NCI-H2107 treated with DMSO at 0.1 percent for 48 hours (cell line): ENCODE measurements around the gene TMPRSS7.

ENCODE experiments used
- DNase-seq: peaks from one replicate; lab custom pipeline; 2025; ENCODE audit not compliant: unreplicated experiment; lab: John Stamatoyannopoulos, UW

Gene TMPRSS7

GRCh38 chr3:112093180-112093522 is 58.6 kb downstream of the TMPRSS7 start:
- DNase-seq = no peak

- no peak for DNase-seq
These were observed 61.2 kb downstream of the TMPRSS7 start for GRCh38 chr3:112095731-112096130.

GRCh38 chr3:112096176-112096575 is 61.6 kb downstream of the TMPRSS7 start:
- no peak for DNase-seq

- DNase-seq = peak; percentile 95
These were observed 62.8 kb downstream of the TMPRSS7 start for GRCh38 chr3:112097378-112097777.

GRCh38 chr3:112101916-112102315 is 67.4 kb downstream of the TMPRSS7 start:
- DNase-seq = no peak

GRCh38 chr3:112104774-112105173 is 70.2 kb downstream of the TMPRSS7 start:
- DNase-seq = no peak

GRCh38 chr3:112109322-112109721 is 74.8 kb downstream of the TMPRSS7 start:
- peak; percentile 90 for DNase-seq

GRCh38 chr3:112111785-112112402 is 77.4 kb downstream of the TMPRSS7 start:
- DNase-seq = peak; percentile 85

- DNase-seq = no peak
These were observed 80.1 kb downstream of the TMPRSS7 start for GRCh38 chr3:112114576-112115160.

GRCh38 chr3:112115161-112115739 is 80.7 kb downstream of the TMPRSS7 start:
- no peak for DNase-seq

- no peak for DNase-seq
These were observed 81.4 kb downstream of the TMPRSS7 start for GRCh38 chr3:112115806-112116383.

- DNase-seq = no peak
These were observed 82.2 kb downstream of the TMPRSS7 start for GRCh38 chr3:112116748-112117186.

- DNase-seq = no peak
These were observed 82.9 kb downstream of the TMPRSS7 start for GRCh38 chr3:112117415-112117814.

- no peak for DNase-seq
These were observed 83.5 kb downstream of the TMPRSS7 start for GRCh38 chr3:112117841-112118571.

- DNase-seq = no peak
These were observed 85.7 kb downstream of the TMPRSS7 start for GRCh38 chr3:112119962-112120836.

- DNase-seq = no peak
These were observed 87.3 kb downstream of the TMPRSS7 start for GRCh38 chr3:112121577-112122547.

GRCh38 chr3:112122870-112123269 is 88.3 kb downstream of the TMPRSS7 start:
- no peak for DNase-seq

GRCh38 chr3:112123548-112123947 is 89.0 kb downstream of the TMPRSS7 start:
- DNase-seq = no peak

- no peak for DNase-seq
These were observed 90.5 kb downstream of the TMPRSS7 start for GRCh38 chr3:112124907-112125607.
